ENCODE data around the gene ACKR1.

The ACKR1 gene

GRCh38 chr1:159204161-159205141 lies at the start of gene ACKR1:
ACKR1 (plus strand) TSS chr1:159204875; CDS start chr1:159204960, 85 bp downstream.
- DNase-seq (ENCODE audit: low read depth, low spot score), result no peak

- DNase-seq (ENCODE audit: low read depth, low spot score), result no peak
These were observed 43.5 kb upstream of the ACKR1 start for GRCh38 chr1:159161001-159161718.

GRCh38 chr1:159161719-159162026 lies 43.0 kb upstream of the ACKR1 start:
- no peak for DNase-seq (ENCODE audit: low read depth, low spot score)

DNA sequence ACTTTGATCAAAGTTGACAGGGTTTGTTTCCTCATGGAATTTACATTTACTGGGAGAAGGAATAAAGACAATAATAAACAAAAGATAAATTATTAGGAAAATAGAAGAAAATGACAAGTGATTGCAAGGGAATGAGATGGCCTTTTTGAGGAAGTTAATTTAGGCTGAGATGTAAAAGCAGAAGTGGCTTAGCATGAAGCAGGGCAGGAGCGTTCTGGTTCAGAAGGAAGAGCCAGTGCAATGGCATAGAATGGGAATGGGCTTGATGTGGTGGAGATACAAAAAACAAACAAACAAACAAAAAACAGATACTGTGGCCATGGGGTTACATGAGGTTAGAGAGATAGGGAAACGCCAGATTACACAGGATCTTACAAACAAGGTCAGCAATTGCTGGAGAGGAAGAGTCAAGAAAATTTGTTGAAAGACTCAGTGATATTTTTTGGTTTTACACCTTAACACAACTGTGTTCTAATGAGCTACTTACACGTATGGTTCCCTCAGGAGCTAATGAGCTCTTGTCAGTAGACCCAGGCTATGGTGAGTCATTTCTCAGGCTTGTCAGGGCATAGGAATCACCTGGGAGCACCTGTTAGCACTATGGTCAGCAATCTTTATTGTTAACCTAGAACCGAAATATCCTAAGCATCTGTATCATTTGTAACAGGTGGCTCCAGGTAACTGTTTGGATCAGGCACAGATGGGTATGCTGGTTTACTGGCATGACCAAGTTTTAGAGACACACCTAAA lies 42.0 kb upstream of the ACKR1 start:
- DNase-seq (ENCODE audit: low read depth, low spot score), result no peak

GRCh38 chr1:159163614-159164228 lies 41.0 kb upstream of the ACKR1 start:
- DNase-seq (ENCODE audit: low read depth, low spot score), result no peak

DNA sequence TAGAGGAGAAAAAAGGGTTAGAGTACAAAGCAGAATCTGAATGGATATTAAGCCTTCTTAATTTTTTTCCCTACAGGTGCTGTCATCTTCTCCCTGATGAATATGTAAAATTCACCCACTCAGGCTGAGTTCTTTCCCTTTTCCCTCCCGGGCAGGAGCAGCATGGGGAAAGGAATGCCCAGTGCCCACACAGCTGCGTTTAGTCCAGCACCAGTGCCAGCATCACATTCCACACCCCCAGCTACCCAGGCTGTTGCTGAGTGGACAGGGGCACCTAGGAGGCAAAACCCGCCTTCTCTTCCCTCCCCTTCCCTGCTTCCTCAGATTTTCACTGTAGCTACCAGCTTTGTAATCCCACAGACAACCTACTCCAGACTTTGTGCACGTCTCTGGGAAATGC lies 36.6 kb upstream of the ACKR1 start:
- no peak for DNase-seq (ENCODE audit: low read depth, low spot score)

- DNase-seq (ENCODE audit: low read depth, low spot score), result no peak
These were observed 34.0 kb upstream of the ACKR1 start for GRCh38 chr1:159170639-159171038.

DNA sequence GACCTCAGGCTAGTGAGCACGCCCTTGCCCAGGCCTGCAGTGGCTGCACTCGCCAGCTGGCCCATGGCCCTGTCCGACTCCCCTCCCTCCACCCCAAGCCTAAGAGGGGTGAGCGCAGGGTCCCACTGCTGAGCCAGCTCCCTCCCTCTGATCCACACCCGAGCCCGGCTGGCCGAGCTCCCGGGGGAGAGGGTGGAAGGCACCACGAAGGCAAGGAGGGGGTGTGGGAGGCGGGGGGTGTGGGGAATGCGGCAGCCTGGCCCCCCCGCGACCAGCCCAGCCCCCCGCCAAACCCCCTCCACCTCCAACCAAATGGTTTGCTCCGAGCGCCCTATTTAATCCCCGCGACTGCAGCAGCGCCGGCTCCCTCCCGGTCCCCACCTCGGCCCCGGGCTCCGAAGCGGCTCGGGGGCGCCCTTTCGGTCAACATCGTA lies 33.4 kb upstream of the ACKR1 start, which contains the start of gene CADM3:
TSS of gene CADM3 (plus strand) at position 362 of the 434 bp plus-strand sequence. CDS start 151 bp downstream, outside the sequence.
- no peak for DNase-seq (ENCODE audit: low read depth, low spot score)

DNA sequence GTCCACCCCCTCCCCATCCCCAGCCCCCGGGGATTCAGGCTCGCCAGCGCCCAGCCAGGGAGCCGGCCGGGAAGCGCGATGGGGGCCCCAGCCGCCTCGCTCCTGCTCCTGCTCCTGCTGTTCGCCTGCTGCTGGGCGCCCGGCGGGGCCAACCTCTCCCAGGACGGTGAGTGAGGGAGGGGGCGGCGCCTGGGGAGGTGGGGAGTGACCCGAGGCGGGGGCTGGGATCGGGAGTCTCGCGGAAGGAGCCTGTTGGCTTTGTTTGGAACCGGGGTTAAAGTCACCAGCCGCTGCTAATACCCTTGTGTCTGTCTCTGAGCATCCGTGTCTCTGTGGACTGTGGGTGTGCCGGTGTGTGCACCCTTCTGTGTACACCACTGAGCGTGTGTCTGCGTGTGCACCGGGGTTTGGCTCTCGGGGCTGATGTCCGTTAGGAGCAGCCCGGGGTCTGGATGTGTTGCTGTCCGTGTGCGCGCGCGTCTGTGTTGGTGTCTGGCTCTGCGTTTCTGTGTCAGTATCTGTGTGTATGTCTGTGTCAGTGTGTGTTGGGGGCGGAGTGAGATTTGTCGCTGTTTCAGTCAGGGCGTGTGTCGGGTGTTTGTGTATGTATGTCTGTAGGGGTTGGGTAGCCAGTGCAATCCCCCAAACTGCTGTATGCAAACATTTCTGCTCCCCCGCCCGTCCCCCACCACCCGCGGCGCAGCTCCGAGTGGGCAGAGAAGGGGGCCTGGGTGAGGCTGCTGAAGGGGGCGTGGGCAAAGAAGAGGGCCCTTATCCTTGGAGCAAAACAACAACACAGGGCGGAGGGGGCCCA lies 32.8 kb upstream of the ACKR1 start:
- no peak for DNase-seq (ENCODE audit: low read depth, low spot score)

GRCh38 chr1:159172614-159173291 lies 31.9 kb upstream of the ACKR1 start:
- DNase-seq (ENCODE audit: low read depth, low spot score), result peak; percentile 70

GRCh38 chr1:159173320-159173719 lies 31.4 kb upstream of the ACKR1 start:
- no peak for DNase-seq (ENCODE audit: low read depth, low spot score)

DNA sequence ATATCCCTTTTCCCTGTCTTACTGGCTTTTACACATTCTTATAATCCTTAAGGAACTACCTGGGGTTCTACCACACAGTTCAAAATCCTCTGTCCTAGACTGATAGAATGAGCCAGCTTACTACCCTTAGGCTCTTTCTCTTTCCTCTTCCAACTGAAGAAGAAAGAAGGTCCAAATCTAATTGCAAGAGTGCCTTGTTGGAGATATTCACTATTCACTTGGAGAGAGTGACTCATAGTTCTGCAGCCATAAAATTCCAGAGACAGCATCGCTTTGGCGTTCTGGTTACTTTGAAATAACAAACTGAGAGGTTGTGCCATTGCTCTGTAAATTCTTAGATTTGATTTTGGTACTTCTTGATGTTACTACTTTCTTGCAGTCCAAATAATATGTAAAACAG lies 29.1 kb upstream of the ACKR1 start:
- no peak for DNase-seq (ENCODE audit: low read depth, low spot score)

- no peak for DNase-seq (ENCODE audit: low read depth, low spot score)
These were observed 27.3 kb upstream of the ACKR1 start for GRCh38 chr1:159177272-159177907.

DNA sequence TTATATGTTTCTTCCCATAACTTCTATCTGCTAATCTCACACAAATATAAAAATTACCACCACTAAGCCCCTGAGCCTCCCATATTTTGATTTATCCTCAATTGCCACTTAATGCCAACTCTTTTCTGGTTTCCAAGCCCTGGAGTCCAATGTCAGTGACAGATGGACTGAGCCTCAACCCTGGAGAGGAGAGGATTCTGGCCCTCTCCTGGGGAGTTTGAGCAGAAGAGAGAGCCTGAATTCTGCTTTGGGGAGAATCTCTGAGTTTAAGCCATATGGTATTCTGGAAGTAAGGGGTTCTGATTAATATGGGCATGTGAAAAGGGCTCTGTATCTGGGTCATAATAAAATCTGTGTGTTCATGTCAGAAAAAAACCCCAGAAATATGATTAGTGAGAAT lies 24.8 kb upstream of the ACKR1 start:
- DNase-seq (ENCODE audit: low read depth, low spot score), result no peak

- no peak for DNase-seq (ENCODE audit: low read depth, low spot score)
These were observed 24.2 kb upstream of the ACKR1 start for GRCh38 chr1:159180516-159180915.

DNA sequence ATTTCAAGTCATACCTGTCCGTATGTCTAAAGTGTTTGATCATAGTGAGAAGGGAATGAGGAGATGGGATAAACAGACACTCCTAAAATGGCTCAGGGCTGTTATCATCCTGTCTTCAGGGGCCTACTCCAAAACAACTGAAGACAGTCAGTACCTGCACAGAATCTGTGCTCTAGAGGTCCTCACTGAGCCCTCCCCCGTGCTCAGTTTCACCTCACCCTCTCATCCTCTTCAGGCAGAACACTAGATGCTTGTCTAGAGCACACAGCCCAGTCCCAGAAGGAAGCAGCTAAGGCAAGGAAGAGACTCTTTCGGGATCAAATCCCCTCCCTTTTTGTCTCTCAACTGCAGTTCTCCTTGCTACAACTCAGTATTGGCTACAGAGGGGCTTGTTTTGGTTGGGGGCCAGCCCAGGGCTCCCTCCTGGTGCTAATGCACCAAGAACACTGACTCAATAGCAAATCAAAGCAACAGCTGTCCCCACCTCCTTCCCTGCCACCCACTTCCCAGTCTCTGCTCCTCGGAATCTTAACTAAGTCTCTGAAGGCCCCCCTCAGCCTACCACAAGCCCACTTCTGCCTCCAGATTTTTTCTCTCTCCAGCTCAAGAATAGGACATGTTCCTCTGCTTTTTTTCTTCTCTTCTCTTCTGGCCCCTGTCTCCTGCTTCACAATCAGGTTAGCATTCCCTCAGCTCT lies 23.2 kb upstream of the ACKR1 start:
- DNase-seq (ENCODE audit: low read depth, low spot score), result no peak

DNA sequence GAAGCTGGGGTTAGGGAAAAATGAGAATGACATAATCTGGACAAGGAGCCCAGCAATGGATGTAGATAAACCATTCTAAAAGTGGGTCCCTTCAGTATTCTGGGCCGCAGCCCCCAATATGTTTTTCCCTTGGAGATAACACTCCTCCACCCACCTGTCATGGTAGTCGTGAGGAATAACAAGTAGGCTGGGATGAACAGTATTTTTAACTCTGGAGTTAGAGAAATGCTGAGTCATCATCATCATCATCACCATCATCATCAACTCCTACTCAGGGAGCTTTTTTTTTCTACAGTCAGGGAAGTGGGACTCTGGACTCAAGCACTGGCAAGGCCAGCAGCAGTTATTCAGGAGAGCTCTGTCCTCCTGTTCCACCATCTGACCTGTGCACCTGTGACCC lies 20.5 kb upstream of the ACKR1 start:
- no peak for DNase-seq (ENCODE audit: low read depth, low spot score)

DNA sequence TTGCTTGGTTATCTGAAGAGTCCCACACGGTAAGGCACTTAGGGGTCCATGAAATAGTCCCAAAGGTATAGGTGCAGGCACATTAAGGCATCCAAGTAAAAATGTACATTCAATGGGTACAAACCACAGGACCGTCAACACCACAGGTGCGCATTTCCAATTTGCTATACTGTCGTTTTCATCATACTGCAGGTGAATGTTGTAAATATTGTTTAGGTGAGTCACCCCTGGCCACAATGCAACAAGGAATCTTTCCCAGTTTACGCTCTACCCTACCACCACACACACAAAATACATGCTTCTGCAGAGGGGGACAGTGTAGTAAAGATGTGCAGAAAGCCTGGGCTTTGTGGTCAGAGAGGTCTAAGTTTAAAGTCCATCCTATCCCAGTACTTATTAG lies 19.6 kb upstream of the ACKR1 start:
- no peak for DNase-seq (ENCODE audit: low read depth, low spot score)

GRCh38 chr1:159187033-159187432 lies 17.6 kb upstream of the ACKR1 start:
- DNase-seq (ENCODE audit: low read depth, low spot score), result no peak

All from iPS DF 19.7 (cell line).